ENCODE measurements around the gene DRG1. TPM values are rescaled to one million over a fixed set of nuclear protein-coding genes. Genes with fewer than 3 reads are reported as not detected.

Gene DRG1
- polyA plus RNA-seq, 2 of the 4 experiments (the other 2 are of a cell fraction): 77.5 to 90.4 TPM

DNA sequence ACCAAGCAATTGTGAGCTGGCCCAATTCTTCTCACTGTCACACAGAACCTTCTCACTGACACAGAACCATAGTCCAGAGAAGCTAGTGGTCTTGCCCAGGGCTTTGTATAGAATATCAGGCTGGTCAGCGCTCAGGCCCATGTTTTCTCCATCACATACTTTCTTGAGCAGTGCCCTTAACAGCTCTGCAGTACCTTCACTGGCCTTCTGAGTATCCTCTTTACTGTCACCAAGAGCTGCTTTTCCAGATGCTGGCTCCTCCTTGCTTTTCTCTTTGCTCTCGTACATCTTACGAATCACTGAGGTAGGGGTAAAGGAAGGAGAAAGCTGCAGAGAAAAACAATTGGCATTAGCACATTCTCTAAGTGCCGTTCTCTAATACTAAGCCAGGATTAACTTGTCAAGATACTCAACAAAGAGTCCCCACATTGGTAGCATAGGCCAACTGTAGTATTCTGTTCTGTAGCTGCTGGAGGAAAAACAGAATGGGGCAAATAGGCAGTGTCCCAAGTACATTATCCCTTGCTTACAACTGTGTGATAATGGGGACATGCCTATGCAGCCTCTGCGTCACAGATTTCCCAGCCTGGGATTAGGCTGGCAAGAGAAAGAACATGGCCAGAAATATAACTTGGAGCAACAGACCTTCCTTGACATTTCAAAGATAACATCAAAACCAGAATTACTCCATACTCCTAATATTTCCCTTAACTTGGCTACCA, 43.5 kb downstream of the DRG1 start (continued):
- TF ChIP-seq EP300 (IDR thresholded peaks at IDR 0.05) (no peak), SMC3 (IDR thresholded peaks at IDR 0.05) (no peak), EHMT2 (IDR thresholded peaks at IDR 0.05; ENCODE audit: low read depth) (no peak), POLR2A (IDR thresholded peaks at IDR 0.05; ENCODE audit: low read length) (no peak)
- TF ChIP-seq, protein P1, sequence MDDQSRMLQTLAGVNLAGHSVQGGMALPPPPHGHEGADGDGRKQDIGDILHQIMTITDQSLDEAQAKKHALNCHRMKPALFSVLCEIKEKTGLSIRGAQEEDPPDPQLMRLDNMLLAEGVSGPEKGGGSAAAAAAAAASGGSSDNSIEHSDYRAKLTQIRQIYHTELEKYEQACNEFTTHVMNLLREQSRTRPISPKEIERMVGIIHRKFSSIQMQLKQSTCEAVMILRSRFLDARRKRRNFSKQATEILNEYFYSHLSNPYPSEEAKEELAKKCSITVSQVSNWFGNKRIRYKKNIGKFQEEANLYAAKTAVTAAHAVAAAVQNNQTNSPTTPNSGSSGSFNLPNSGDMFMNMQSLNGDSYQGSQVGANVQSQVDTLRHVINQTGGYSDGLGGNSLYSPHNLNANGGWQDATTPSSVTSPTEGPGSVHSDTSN (IDR thresholded peaks at IDR 0.05): no peak
- TF ChIP-seq, protein P2, sequence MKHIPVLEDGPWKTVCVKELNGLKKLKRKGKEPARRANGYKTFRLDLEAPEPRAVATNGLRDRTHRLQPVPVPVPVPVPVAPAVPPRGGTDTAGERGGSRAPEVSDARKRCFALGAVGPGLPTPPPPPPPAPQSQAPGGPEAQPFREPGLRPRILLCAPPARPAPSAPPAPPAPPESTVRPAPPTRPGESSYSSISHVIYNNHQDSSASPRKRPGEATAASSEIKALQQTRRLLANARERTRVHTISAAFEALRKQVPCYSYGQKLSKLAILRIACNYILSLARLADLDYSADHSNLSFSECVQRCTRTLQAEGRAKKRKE (CRISPR knock-in tag; IDR thresholded peaks at IDR 0.05; ENCODE audit: low read depth): no peak

DNA sequence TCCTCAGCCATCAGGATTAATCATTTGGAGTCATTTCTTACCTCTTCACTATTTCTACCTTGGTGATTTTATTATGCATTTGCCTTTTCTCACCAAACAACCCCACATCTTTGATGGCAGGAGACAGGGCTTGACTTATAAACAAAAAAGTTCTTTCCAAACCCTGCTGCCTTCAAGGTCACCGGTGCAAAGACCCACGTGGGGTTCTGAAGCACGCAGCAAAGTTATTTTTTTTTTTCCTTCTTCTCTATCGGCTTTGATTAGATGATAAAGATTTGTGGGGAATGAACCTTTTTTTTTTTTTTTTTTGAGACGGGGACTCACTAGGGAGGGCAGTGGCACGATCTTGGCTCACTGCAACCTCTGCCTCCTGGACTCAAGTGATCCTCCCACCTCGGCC, 44.1 kb downstream of the DRG1 start:
- ATAC-seq (no peak), DNase-seq (ENCODE audit: low read depth in 1 of 2, low spot score in 1 of 2) (no peak), FAIRE-seq (no peak)
- TF ChIP-seq JUNB (IDR thresholded peaks at IDR 0.05) (no peak), RNF2 (IDR thresholded peaks at IDR 0.05; ENCODE audit: borderline replicate concordance, low read depth) (no peak), EP300 (IDR thresholded peaks at IDR 0.05) (no peak), MAFK (IDR thresholded peaks at IDR 0.05; ENCODE audit: partially characterized antibody) (no peak), CBX2 (IDR thresholded peaks at IDR 0.05; ENCODE audit: borderline replicate concordance, low read depth) (no peak), TP53 (CRISPR knock-in tag; IDR thresholded peaks at IDR 0.05) (no peak), EHMT2 (IDR thresholded peaks at IDR 0.05; ENCODE audit: low read depth) (no peak), CHD4 (IDR thresholded peaks at IDR 0.05; ENCODE audit: borderline replicate concordance) (no peak), HDAC2 (IDR thresholded peaks at IDR 0.05) (no peak), RFX5 (IDR thresholded peaks at IDR 0.05) (no peak)
- TF ChIP-seq, protein P3, sequence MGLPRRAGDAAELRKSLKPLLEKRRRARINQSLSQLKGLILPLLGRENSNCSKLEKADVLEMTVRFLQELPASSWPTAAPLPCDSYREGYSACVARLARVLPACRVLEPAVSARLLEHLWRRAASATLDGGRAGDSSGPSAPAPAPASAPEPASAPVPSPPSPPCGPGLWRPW (IDR thresholded peaks at IDR 0.05): no peak
- TF ChIP-seq, protein P4, sequence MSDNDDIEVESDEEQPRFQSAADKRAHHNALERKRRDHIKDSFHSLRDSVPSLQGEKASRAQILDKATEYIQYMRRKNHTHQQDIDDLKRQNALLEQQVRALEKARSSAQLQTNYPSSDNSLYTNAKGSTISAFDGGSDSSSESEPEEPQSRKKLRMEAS (IDR thresholded peaks at IDR 0.05): no peak
- TF ChIP-seq, protein P5, sequence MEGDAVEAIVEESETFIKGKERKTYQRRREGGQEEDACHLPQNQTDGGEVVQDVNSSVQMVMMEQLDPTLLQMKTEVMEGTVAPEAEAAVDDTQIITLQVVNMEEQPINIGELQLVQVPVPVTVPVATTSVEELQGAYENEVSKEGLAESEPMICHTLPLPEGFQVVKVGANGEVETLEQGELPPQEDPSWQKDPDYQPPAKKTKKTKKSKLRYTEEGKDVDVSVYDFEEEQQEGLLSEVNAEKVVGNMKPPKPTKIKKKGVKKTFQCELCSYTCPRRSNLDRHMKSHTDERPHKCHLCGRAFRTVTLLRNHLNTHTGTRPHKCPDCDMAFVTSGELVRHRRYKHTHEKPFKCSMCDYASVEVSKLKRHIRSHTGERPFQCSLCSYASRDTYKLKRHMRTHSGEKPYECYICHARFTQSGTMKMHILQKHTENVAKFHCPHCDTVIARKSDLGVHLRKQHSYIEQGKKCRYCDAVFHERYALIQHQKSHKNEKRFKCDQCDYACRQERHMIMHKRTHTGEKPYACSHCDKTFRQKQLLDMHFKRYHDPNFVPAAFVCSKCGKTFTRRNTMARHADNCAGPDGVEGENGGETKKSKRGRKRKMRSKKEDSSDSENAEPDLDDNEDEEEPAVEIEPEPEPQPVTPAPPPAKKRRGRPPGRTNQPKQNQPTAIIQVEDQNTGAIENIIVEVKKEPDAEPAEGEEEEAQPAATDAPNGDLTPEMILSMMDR (IDR thresholded peaks at IDR 0.05): no peak
- TF ChIP-seq, protein P2 (CRISPR knock-in tag; IDR thresholded peaks at IDR 0.05; ENCODE audit: low read depth): no peak
- TF ChIP-seq, protein P1 (IDR thresholded peaks at IDR 0.05): no peak
- TF ChIP-seq, protein P6, sequence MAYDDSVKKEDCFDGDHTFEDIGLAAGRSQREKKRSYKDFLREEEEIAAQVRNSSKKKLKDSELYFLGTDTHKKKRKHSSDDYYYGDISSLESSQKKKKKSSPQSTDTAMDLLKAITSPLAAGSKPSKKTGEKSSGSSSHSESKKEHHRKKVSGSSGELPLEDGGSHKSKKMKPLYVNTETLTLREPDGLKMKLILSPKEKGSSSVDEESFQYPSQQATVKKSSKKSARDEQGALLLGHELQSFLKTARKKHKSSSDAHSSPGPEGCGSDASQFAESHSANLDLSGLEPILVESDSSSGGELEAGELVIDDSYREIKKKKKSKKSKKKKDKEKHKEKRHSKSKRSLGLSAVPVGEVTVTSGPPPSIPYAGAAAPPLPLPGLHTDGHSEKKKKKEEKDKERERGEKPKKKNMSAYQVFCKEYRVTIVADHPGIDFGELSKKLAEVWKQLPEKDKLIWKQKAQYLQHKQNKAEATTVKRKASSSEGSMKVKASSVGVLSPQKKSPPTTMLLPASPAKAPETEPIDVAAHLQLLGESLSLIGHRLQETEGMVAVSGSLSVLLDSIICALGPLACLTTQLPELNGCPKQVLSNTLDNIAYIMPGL (CRISPR knock-in tag; IDR thresholded peaks at IDR 0.05; ENCODE audit: borderline replicate concordance): no peak
- H3K27ac ChIP-seq: no peak overlapping the region
- no peak overlapping the region for H3K4me3 ChIP-seq
- POLR2A ChIA-PET: no interaction called here
- CTCF ChIA-PET: no interaction called here
- WGBS (ENCODE audit: missing lambda C conversion rate): 87% methylated on average over 7 of the region's 7 CpGs
- no peaks in the 10 kb centered on the region for H3K4me1 ChIP-seq
- no peaks in the 10 kb centered on the region for H3K9me3 ChIP-seq
- no peak overlapping the region for H3K4me2 ChIP-seq

Measured in A549 (cell line).